SK-N-DZ (cell line): Measurements from ENCODE around the gene TTLL4.

Experiments
- DNase-seq: peaks from one replicate; pipeline ENCODE4 v3.0.0-alpha.2; 2015; ENCODE audit warnings: low spot score

TTLL4 gene

DNA sequence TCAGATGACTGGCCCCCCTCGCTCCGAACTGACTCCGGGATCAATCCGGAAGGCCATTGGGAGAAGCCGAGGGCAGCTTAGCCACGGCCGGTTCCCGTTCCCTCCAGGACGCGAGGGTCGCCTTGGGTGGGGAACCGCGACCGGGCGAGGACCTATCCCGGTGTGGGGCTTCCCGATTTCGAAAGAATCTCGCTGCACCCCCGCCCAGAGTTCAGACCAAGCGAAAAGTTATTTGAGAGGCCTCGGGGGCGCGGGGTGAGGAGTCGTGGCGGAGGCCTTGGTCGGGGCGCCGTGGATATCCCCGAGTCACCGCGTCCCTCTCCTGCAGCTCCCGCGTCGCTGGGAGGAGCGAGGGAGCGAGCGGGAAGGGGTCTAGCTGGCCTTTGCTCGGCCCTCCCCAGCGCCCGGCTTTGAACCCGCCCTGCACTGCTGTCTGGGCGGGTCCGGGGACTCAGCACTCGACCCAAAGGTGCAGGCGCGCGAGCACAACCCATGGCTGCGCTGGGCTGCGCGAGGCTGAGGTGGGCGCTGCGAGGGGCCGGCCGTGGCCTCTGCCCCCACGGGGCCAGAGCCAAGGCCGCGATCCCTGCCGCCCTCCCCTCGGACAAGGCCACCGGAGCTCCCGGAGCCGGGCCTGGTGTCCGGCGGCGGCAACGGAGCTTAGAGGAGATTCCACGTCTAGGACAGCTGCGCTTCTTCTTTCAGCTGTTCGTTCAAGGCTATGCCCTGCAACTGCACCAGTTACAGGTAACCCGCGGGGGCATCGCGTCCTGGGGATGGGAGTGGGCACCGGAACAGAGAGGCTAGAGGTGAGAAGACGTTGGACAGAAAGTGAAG is 71.3 kb downstream of the TTLL4 start, which contains the start of gene CYP27A1:
TSS of gene CYP27A1 (plus strand) at position 457 of the 837 bp plus-strand sequence. CDS start at position 493, 36 bp downstream.
- DNase-seq, result no peak

DNA sequence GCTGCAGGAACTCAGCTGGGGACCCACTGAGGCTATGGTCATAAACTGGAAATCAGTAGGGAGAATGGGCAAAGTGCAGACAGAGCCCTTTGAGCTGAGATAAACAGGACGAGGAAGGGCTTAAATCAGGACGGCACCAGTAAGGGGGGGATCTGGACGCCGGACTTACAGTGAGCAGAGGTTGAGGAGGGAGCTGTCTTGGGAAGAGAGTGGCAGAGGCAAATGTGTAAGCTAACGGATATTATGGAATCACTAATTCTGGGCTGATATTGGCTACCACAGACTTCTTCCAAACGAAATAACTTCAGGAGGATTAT is 71.9 kb downstream of the TTLL4 start:
- no peak for DNase-seq

- no peak for DNase-seq
Observed at GRCh38 chr2:218783688-218784087, 73.1 kb downstream of the TTLL4 start.

DNA sequence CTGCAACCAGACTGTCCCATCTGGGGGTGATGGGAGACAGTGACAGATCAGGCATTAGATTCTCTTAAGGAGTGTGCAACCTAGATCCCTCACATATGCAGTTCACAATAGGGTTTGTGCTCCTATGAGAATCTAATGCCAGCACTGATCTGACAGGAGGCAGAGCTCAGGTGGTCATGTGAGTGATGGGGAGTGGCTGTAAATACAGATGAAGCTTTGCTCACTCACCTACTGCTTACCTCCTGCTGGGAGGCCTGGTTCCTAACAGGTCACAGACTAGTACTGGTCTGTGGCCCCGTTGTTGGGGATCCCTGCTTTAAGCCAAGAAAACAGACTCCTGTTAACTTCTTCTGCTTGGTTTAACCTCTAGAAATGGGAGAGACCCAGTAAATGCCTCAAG is 74.5 kb downstream of the TTLL4 start:
- no peak for DNase-seq

GRCh38 chr2:218786133-218786532 is 75.5 kb downstream of the TTLL4 start:
- no peak for DNase-seq

DNA sequence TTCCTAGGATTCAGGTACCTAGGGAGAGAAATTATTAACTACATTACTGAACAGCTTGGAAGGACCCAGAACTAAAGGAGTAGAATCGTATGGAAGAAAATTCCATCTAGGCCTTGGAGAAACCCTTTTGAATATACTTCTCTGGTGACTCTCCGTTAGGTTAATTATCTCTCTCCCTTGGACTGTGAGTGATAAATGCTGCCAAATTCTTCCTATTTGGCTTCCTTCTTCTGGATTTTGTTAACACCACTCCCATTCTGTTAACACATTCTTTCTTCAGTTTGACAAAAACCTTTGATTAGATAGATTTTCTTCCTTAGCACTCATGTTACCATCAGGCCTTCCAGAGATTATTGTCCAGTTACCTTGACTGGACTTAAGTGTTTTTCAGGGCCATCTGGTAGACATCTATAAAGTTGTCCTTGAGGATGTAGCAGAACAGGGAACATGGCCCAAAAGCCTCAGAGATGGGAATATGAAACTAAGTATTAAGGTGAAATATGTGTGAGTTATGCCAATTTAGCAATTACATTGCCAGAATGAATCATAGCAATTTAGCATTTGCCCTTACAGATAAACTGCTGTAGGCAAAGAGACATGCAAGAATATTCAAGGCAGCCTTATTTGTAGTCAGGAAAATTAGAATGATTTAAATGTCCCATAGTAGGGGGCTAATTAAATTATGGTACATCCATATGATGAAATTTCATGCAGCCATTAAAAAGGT is 78.1 kb downstream of the TTLL4 start:
- DNase-seq, result no peak

DNA sequence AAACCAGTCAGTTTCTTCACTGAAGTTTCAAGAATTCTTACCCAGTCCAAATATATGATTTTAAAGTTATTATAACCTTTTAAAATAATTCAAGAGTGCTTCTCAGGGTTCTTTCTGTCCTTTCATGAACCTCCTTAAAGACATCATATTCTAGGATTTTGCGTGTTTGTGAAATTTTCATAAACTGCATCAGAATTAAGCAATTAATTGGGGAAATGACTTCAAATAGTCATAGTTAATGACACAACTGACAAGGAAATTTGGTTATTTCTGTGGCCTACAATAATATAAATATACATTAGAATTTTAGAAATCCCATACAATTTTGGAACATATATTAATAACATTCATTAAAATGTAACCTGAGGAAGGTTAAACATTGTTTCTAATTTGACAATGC is 81.8 kb downstream of the TTLL4 start:
- no peak for DNase-seq

DNA sequence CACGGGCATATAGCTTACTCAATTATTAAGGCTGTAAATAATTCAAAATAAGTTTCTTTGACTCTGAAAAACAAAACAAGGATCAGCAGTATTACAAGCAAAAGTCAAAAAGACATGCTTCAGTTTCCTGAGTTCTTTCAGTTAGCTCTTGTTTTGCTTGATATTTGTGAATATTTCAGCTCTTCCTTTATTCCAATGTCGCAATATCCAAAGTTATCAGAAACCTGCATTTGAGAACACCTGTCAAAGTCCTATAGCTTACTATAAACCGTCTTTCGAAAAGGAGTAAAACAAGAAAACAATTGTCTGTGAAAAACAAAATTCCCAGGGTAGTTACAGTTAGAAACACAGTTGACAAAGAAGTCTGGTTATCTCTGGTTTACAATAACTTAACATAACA is 86.1 kb downstream of the TTLL4 start:
- DNase-seq, result no peak

DNA sequence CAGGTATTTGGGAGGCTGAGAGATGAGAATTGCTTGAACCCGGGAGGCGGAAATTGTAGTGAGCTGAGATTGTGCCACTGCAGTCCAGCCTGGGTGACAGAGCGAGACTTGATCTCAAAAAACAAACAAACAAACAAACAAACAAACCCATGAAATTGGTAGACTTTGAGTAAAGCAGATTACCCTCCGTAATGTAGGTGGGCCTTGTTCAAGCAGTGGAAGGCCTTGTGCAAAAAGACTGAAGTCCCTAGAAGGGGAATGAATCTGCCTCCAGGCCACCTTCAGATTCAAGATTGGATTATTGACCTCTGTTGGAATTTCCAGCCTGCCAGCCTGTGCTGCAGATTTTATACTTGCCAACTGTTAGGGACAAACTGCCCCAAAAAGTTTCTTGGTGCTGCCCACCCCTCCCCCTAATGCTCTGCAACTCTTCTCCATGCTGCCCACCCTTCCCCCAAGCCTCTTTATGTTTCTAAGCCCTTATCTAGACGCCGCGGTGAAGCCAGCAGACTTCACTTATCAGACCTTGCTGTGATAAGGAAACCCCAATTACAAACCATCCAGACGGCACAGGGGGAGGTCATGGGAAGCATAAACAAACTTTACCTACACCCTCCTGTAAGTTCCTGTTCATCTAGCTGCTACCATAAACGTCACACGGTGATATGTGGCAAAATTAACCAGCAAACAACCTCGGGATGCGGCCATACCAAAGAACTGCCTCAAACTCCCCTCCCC is 88.3 kb downstream of the TTLL4 start:
- DNase-seq, result no peak

GRCh38 chr2:218799990-218800389 is 89.4 kb downstream of the TTLL4 start:
- DNase-seq, result no peak

- DNase-seq, result no peak
Observed at GRCh38 chr2:218802386-218802994, 91.9 kb downstream of the TTLL4 start.

GRCh38 chr2:218804817-218805216 is 94.2 kb downstream of the TTLL4 start:
- no peak for DNase-seq
